ENCODE results near the gene CAB39.

DNA sequence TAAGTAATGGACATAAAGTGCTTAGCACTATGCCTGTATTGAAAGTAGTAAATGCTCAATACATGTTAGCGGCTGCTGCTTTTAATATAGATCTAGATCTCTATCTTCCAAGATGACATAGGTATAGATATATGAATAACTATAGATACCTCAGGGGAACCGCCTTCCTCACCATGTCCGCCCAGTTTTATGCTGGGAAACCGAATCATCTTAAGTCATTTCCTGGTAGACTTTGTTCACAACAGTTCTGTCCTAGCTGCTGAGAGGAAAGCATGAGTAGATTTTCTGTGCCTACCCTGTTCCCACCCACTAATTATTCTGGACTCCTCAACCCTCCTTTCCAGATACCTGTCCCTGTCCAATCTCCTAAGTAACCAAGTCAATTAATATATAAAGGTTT lies 130.5 kb downstream of the CAB39 start:
- TF ChIP-seq, protein P1, sequence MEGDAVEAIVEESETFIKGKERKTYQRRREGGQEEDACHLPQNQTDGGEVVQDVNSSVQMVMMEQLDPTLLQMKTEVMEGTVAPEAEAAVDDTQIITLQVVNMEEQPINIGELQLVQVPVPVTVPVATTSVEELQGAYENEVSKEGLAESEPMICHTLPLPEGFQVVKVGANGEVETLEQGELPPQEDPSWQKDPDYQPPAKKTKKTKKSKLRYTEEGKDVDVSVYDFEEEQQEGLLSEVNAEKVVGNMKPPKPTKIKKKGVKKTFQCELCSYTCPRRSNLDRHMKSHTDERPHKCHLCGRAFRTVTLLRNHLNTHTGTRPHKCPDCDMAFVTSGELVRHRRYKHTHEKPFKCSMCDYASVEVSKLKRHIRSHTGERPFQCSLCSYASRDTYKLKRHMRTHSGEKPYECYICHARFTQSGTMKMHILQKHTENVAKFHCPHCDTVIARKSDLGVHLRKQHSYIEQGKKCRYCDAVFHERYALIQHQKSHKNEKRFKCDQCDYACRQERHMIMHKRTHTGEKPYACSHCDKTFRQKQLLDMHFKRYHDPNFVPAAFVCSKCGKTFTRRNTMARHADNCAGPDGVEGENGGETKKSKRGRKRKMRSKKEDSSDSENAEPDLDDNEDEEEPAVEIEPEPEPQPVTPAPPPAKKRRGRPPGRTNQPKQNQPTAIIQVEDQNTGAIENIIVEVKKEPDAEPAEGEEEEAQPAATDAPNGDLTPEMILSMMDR (conservative IDR thresholded peaks at IDR 0.05 in 1 of 2, IDR thresholded peaks at IDR 0.05 in 1 of 2; ENCODE audit: low read depth in 1 of 2, low read length in 2 of 2), result no peak
- no peak for TF ChIP-seq EZH2 (IDR thresholded peaks at IDR 0.05; ENCODE audit: low read length, missing control alignments)

All from fibroblast of lung (primary cell).